GM19099 (cell line): ENCODE measurements around the gene SCIN.

ENCODE experiments used
- POLR2A ChIP-seq: IDR thresholded peaks from 3 replicates; pipeline ENCODE4 v1.6.1; 2011; ENCODE audit warnings: low read depth; ENCODE audit not compliant: insufficient read length; ENCODE audit errors: extremely low read depth

Gene SCIN

DNA sequence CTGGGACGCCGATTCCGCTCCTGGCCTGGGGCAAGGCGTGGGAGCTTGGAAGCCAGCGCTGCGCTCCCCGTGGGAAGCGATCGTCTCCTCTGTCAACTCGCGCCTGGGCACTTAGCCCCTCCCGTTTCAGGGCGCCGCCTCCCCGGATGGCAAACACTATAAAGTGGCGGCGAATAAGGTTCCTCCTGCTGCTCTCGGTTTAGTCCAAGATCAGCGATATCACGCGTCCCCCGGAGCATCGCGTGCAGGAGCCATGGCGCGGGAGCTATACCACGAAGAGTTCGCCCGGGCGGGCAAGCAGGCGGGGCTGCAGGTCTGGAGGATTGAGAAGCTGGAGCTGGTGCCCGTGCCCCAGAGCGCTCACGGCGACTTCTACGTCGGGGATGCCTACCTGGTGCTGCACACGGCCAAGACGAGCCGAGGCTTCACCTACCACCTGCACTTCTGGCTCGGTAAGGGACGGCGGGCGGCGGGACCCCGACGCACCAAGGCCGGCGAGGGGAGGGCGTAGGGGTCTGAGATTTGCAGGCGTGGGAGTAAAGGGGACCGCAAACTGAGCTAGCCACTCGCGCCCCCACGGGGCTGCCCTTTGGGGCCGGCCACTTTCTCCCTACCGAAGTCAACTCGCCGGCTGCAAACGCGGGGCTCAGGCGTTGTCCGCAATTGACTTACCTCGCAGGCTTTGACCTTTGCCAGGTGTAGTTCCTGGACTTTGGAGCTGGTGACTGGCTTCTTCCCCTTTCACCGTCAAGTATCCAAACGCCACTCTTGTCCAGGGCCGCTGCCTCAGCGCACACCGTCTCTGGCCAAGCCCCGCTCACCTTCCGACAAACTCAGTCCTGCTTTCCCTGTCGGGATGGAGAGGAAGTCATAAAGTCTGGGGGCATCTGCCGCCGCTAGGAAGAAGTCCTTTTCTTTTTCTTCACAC lies at the start of gene SCIN:
SCIN (plus strand) TSS at position 187 of the 928 bp plus-strand sequence; CDS start at position 254, 67 bp downstream.
- TF ChIP-seq POLR2A = no peak

DNA sequence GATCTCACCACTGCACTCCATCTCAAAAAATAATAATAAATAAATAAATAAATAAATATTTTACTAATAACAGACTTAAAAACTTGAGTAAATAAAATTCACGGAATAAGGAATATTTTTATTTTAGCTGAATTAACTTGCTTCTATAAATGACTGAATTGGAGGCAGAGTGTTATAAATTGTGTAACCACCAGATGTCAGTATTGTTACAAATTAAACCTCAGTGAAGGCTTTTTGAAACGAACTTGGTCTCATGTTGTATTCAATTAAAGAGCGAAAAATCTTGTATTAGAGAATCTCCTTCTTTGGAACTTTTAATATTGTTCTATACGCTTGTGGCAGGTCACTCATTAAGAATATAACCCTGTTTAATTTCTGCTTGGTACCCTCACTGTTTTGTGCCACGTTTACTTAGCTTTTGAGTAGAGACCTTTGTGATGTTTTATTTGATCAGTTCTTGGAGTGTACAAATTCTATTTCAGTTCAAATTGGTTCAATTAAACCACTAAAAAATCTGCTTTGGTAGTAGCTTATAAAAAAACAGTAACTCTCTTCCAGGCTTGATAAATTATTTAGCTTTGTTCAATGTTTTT lies 45.6 kb upstream of the SCIN start:
- TF ChIP-seq POLR2A = no peak

DNA sequence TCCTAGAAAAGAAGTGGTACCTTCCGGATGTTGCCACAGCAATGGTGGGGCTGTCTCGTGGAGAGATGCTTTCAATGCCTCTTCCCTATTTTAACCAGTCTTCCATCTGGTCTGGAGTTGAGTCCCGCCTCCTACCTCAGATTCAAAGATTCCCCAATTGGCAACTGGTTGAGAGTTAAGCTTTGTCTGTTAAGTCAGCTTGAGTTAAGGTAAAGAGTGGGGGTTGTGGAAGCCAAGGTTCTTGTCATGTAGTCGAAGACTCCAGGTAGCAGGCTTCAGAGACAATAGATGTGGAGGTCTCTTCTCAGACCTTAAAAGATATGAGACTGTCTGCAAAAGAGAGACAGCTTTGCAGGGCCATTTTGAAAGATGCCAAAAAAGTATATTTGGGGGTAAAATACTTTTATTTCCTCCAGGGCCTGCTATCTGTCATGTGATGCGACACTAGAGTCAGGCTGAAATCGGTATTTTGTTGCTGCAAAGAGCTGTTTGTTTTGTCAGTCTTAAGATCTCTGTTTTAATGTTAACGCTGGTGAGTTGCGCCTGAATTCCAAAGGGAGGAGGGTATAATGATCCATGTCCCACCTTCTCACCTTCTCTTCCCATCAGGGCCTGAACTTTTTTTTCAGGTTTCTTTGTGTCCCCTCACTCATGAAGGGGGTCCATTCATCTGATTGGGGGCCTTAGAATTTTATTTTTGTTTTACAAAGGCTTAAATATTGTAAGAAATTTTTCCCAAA lies 40.4 kb upstream of the SCIN start:
- TF ChIP-seq POLR2A = no peak

DNA sequence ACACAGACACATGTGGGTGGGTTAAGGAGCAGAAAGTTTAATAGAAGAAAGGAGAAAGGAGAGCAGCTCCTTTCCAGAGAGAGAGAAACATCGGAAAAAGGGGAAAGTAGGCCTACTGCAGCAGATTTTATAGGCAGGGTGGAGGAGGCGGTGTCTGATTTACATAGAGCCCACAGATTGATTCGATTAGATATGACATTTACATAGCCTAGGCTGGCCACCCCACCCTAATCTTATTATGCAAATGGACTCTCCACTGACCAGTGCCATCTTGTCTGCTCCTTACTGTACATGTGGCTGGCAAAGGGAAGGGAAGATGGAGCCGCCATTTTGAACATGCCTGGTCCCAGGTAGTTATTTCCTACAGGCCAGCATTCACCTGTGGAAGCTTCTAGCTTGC lies 38.7 kb upstream of the SCIN start:
- TF ChIP-seq POLR2A = no peak

DNA sequence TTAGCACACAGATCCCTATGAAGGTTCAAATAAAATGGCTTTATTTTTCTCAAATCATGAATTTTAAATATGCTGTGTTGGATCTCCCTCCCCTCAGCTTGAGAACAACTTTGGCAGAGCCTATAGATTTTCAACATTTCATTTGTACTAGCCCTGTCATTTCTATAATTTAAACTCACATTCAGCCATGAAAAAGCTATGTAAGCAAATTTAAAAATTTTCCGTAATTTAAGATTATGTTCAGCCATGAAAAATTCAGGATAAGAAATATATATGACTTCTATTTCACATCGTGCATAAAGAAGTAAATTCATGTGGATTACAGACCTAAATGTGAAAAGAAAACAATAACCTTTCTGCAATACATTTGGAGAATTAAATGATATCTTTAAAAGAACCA lies 36.5 kb upstream of the SCIN start:
- no peak for TF ChIP-seq POLR2A

DNA sequence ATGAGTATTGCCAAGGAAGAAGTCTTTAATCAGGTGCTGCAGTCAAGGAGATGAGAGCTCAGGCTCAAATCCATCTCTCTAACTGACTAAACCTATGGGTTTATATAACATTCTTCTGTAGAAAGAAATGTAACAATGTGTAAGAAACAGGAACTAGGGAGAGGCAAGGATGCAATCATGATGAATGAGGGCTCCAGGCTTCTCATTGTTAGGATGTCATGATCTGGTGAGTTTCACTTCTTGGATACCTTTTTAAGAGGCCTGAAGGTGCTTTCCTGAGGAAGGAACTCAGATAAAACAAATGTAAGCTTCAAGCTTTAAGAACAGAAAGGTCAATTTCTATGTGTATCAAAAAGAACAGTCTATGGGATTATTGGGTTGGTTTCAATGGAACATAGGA lies 30.8 kb upstream of the SCIN start:
- TF ChIP-seq POLR2A = no peak

DNA sequence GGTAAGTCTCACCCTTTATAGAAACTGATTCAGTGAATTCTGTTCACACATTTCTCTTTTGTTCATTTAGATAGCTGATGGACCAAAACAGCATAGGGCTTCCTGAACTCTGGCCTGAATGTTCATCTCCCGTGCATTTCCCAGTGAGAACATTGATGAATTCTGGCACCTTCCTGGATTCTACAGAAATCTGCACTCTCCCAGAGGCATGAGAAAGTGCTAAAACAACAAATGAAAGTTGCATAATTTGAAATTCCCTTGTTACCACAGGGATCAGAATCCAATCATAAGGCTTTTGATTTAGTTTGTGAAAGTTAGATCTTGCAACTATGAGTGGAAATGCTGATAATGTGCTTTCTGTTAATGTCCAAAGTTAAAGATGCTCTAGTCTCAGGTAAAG lies 29.7 kb upstream of the SCIN start:
- no peak for TF ChIP-seq POLR2A

DNA sequence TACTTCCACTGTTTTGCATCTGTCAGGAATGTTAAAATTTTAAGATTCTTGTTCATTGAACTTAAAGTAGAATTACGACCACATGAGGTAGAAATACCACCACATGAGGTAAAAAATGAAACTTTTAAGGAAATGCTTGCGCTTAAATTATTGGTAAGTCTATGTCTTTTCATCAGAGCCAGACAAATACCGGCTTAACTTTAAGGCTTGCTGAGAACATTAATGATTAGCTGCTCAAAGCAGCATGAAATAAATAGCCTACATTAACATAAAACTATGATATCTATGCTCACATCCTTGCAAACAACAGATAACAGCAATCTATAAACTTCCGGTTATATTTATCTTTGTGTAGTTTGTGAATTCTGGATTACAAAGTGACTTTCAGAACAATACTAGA lies 26.9 kb upstream of the SCIN start:
- no peak for TF ChIP-seq POLR2A

DNA sequence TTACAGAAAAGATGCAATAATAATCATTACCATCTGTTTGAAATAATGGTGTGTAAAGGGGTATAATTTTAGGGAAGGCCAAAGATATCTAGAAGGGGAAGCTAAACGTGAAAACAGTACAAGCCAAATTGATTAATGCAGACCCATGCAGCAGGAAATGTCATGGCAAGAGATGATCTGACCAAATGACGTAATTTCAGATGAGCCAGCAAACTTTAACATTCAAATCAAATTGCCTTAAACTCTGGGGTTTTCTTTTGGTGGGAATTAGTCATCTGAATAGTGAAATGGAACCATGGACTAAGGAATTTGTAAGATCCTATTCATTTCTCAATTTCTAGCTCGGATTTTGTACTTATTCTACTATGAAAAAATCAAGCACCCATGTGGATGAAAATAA lies 21.4 kb upstream of the SCIN start:
- no peak for TF ChIP-seq POLR2A

DNA sequence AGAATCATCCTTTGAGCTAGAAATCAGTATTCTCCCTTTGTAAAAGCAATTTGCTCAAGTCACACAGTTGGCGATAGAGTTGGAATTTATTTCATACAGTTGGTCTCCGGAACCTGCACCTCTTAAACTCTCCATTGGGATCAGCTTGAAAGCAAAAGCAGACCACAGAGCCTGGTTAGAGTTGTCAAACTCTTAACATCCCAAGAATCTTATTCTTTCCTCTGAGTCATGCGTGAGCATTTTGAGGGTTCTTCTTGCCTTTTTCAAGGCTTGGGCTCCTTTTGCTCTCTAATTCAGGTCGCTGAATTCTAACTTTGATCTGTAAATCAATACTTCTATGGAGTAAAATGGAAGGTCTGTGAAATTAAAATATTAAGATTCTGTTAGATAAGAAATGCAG lies 19.6 kb upstream of the SCIN start:
- TF ChIP-seq POLR2A = no peak

DNA sequence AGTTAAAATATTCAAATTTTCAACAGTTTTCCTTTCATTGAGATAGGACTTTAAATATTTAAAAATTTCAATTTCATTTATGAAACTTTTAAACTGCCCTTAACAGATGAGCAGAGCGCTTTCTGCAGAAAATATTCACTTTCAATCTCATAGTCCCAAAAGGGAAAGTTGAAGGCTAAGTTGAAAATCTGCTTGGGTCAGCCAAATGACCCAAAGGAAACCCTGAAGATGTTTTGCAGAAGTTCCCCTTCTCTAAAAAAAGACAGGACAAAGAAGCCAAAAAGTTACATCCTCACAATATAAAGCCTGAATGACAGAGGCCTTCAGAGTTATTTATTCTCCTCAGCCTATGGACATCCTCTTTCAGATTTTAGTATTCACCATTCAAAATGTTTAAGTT lies 17.6 kb upstream of the SCIN start:
- no peak for TF ChIP-seq POLR2A

DNA sequence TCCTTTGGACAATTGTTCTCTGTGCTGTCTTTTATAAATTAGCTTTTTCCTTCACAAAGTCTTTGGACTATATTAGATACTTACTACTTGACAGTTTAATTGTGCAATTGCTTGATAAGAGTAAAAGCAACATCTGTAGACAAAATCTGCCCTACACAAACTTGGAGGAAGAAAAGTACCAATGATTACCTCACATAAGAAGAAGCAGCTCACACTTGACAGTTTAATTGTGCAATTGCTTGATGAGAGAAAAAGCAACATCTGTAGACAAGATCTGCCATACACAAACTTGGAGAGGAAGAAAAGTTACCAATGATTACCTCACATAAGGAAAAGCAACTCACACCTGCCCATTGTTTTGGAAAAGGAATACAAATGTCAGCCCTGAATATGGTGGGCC lies 17.1 kb upstream of the SCIN start:
- no peak for TF ChIP-seq POLR2A

DNA sequence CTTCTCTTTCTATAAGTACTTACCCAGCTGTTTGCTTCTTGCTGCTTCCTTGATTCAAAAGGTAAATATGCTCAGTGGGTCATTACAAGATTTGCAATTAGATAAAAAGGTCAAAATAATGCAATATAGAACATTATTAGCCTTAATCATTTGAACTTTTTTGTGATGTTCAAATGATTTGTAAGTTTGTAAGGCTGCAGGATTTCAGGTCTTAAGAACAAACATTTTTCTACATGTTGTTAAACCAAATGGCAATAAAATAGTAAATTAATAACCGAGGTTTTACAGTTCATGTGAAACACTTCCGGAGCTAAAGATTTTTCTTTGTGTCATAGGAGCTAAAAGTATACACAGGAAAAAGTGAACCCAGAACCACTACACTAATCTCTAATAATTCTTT lies 16.2 kb upstream of the SCIN start:
- TF ChIP-seq POLR2A = no peak

DNA sequence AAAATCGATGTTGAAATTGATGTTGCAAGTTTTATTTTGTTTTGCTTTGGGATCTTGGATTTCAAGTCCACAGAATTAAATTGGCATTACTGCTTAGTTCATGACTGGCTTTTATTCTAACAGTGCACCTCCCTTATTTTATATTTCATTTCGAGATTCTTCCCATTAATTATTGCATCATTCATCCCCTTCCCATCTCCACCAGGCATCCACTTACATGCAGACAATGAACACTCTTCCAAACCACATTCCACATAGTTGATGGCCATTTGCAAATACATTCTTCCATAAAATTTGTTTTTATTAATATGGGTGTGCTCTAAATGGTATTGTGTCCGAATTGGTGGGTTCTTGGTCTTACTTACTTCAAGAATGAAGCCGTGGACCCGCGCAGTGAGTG lies 15.6 kb upstream of the SCIN start:
- no peak for TF ChIP-seq POLR2A

DNA sequence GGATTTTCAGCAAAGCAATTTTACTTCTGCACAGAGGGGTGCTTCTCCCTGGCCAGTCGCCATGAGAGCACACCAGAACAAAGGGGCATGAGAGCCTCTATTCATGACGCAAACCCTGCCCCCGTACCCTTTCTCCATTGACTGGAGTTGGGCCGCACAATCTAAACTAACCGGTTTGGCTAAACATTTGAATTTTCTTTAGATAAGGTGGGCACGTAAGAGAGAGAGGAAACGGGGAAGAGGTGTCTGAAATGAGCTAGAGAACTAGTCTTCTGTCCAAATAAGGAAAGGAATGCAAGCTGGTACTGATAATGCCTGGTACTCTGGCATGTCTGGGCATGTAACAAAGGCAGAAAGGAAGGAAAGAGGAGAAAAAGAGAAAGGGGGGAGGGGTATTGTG lies 13.2 kb upstream of the SCIN start:
- no peak for TF ChIP-seq POLR2A
